ENCODE data around the gene FBXO17.
"Not testable (repeated sequence)": the region's sequence is repeated elsewhere in the genome, so short reads cannot be mapped to it uniquely, and the experiment has no call there.

Gene FBXO17

GRCh38 chr19:38941979-38942378 lies 33.6 kb downstream of the FBXO17 start:
- DNase-seq = no peak

- DNase-seq = not testable (repeated sequence)
Observed at GRCh38 chr19:38941466-38941865, 34.1 kb downstream of the FBXO17 start.

- no peak for DNase-seq
Observed at GRCh38 chr19:38939957-38940356, 35.6 kb downstream of the FBXO17 start.

GRCh38 chr19:38933544-38933943 lies 42.0 kb downstream of the FBXO17 start:
- no peak for DNase-seq

DNA sequence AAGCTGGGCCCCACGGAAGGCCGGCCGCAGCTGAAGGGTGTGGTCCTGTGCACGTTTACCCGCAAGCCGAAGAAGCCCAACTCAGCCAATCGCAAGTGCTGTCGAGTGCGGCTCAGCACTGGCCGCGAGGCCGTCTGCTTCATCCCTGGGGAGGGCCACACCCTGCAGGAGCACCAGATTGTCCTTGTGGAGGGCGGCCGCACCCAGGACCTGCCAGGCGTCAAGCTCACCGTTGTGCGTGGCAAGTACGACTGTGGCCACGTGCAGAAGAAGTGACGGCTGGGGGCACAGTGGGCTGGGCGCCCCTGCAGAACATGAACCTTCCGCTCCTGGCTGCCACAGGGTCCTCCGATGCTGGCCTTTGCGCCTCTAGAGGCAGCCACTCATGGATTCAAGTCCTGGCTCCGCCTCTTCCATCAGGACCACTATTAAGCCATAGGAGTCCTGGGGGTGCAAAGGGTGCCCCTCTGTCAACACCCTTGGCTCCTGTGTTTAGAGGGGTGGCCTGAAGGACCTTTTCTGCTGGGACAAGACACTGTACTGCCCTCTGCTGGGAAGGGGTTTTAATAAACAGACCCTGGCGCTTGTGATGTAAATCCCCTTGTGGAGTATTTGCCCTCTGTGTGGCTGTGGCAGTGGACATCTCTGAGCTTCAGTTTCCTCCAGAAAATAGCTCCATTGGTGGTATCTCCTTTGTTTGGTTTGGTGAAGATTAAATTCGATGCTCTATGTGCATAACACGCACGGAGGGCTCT lies 42.9 kb downstream of the FBXO17 start:
- DNase-seq = peak; percentile 10

- DNase-seq = no peak
Observed at GRCh38 chr19:38931521-38931793, 44.1 kb downstream of the FBXO17 start.

DNA sequence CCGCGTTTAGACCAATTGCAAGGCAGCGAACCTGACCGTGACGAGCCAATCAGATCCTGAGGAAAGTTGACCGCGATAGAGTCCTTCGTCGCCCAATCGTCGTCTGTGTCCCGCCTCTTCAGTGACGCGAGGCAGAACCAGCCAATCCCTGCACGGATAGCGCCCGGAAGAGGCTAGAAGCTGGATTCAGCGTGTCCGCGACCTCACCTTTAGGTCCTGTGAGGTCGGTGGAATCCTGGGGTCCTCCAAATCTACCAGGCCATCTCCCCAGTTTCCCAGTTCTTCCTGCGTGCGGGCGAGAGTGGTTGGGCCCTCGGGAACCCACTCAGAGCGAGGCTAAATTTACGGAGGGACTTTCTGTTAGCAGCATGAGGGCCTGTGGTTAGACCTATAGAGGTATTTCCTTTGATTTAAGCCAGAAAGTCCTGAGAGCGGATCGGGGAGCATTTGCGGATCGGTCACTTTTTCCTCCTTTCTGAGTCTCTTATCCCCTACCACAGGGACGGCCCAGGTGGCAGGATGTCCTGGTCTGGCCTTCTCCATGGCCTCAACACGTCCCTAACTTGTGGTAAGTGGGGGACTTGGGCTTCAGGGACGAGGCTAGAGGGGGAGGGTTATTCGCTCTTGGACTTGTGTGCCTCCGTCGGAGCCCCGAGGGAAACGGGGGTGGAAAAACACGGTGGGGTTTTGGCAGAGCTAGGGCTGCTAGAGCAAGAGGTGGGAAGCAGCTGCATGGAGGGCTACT lies 44.6 kb downstream of the FBXO17 start, which contains the start of gene MRPS12:
TSS of gene MRPS12 (plus strand) at position 169 of the 745 bp plus-strand sequence. CDS start at position 520, 351 bp downstream.
- peak; percentile 99 for DNase-seq

GRCh38 chr19:38929929-38930775 lies 45.4 kb downstream of the FBXO17 start, which contains the start of gene SARS2:
Gene SARS2 (minus strand): TSS chr19:38930763. CDS start chr19:38930736, 27 bp downstream.
- peak; percentile 93 for DNase-seq

DNA sequence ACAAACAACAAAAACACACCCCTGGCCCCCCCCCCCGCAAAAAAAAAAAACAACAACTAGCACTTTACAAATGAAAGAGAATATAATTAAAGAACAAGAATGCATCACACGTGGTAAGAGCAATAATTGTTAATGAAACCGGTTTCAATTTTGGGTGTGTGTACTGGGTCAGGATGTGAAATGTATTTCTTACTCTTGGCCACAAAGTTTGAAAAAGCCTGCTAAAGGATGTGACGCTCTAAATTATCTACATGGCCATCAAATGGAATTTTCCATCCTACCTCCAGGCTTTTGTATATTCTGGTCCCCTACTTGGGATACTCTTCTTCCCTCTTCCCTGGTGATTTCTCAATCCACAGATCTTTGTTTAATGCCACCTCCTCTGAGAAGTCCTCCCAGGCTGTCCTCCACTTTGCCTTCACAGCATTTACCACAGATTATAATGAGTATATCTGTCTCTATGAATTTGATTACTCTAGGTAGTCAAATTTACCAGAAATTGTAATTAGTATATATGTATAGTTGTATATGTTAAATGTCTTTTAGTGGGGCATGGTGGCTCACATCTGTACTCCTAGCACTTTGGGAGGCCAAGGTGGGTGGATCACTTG lies 47.0 kb downstream of the FBXO17 start:
- DNase-seq = no peak

DNA sequence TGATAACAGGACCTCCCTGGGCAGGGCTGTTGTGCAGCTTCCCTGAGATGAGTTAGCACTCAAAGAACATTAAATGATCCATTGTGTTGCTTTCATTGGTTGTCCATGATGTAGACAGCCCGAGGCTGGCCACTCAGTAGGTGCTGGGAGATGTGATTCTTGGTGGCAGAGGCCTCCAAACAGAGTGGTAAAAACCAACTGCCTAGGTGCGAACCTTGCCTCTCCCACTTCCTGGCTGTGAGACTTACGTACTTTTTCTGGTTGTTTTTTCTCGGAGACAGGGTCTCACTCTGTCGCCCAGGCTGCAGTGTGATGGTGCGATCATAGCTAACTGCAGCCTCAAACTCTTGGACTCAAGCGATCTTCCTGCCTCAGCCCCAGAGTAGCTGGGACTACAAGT lies 51.2 kb downstream of the FBXO17 start:
- no peak for DNase-seq

DNA sequence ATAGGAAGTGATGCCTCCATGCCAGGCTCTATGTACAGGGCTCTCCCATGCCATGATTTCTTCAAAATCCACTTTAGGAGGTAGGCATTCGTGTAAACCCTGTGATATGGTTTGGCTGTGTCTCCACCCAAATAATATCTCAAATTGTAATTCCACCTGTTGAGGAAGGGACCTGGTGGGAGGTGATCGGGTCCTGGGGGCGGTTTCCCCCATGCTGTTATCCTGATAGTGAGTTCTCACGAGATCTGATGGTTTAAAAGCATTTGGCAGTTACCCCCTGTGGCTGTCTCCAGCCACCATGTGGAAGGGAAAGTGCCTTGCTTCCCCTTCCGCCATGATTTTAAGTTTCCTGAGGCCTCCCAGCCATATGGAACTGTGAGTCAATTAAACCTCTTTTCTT lies 53.1 kb downstream of the FBXO17 start:
- no peak for DNase-seq

GRCh38 chr19:38921420-38922274 lies 53.9 kb downstream of the FBXO17 start:
- no peak for DNase-seq

- DNase-seq = no peak
Observed at GRCh38 chr19:38920602-38921419, 54.7 kb downstream of the FBXO17 start.

GRCh38 chr19:38919837-38920601 lies 55.5 kb downstream of the FBXO17 start:
- no peak for DNase-seq

- DNase-seq = no peak
Observed at GRCh38 chr19:38918526-38918925, 57.0 kb downstream of the FBXO17 start.

DNA sequence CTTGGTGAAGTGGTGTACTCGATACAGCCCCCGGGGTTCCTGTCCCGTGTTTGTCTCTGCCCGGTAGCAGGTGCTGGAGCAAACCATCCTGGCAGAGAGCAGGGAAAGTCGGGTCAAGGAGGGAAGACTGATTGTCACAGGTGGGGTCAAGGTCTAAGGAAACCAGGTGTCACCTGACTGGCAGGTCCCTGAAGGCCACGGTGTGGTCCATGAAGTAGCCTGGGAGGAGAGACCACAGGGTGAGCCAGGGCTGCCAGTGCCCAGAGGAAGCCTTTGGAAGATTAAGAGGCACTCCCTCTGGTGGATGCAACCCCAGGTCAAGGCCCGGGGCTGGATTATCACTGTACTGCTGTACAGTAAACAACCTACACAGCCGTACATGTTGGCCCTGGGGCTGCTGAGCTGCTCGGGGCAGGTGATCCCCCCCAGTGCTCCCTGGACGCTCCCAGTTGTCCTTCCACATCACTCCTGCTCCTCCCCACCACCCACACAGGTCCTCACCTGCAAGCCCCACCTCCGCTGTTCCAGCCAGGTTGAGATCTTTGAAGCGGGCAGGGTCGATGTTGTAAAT lies 57.5 kb downstream of the FBXO17 start:
- no peak for DNase-seq

DNA sequence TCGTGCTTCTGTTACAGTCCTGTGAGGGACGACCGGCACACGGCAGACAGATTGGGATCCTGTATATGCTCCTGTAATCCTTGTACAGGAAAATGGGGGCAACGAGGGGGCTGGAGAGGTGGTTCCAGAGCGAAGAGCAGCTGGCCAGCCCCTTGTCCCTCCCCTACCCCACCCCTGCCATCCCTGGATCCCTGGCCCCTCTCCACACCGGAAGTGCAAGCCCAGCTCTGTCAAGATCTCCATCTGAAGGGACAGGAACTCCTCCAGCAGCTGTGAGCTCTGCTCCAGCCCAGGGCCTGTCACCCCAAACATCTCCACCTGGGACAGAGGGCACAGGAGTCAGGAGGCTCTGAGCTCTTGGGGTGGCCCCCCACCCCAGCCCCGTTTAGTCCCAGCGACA lies 58.0 kb downstream of the FBXO17 start:
- DNase-seq = no peak

GRCh38 chr19:38915329-38916321 lies 59.9 kb downstream of the FBXO17 start:
- DNase-seq = no peak

GRCh38 chr19:38913958-38914357 lies 61.6 kb downstream of the FBXO17 start:
- no peak for DNase-seq
